HG03097 (cell line): ENCODE data around the gene PMP22.

ENCODE experiments used
- ATAC-seq: cut with Tn5 transposase; IDR thresholded peaks from one replicate; pipeline ENCODE4 v1.9.1; 2021; ENCODE audit not compliant: unreplicated experiment, low FRiP score

PMP22 gene

DNA sequence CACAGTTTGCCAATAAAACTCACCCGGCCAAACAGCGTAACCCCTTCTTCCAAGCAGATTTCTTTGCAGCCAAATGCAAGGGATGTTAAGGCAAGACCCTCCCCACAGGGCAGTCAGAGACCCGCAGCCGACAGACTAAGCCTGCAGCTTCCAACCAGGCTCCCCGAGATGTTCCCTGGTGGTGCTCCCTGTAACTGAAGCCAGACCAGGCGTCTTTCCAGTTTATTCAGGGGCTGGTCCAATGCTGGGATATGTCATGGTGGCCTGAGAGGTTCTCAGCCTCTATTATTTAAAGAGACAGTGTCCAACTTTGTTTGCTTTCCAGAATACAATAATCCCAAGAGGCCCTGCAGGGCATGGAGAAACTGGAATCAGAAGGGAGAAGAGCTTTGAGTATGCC is at the start of gene PMP22:
TSS of gene PMP22 (minus strand) at position 196 of the 400 bp plus-strand sequence. CDS start 4,599 bp downstream, outside the sequence.
- ATAC-seq = no peak

DNA sequence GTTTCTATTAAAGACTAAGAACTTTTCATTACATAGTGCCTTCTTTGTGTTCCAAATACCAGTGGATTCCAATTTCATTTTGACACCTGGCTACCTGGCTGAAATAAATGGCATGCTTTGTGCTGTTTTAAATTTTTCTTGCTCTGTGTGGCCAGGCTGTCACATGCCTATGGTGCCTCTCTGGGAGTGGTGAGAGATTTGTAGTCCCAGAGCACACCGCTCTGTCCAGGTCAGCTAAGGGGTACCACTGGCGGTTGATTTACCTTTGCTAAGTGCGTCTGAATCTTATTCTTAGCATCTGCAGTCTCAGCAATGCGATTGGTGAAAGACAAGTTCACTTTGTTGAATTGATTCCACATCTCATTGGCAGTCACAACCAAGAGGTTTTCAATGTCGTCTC is 46.9 kb upstream of the PMP22 start:
- ATAC-seq = no peak

- no peak for ATAC-seq
Measured at GRCh38 chr17:15309793-15310192, 44.7 kb upstream of the PMP22 start.

DNA sequence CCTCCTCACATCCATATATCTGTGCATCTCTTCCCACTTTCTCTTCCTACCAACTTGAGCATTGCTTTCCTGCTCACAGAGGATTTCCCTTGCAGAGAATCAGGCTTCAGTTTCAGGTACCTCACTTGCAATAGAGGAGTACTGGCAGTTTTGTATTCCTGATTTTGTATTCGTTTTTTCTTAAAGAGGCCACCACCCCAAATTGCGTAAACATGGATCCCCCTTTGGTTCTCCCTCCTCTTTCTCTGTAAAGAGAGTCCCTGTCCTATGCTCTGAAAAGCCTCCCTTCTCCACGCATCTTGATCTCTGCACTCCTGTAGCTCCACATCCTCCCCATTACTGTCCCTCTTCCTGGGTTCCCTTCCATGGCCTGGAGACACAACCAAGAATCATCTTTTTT is 44.1 kb upstream of the PMP22 start:
- no peak for ATAC-seq

DNA sequence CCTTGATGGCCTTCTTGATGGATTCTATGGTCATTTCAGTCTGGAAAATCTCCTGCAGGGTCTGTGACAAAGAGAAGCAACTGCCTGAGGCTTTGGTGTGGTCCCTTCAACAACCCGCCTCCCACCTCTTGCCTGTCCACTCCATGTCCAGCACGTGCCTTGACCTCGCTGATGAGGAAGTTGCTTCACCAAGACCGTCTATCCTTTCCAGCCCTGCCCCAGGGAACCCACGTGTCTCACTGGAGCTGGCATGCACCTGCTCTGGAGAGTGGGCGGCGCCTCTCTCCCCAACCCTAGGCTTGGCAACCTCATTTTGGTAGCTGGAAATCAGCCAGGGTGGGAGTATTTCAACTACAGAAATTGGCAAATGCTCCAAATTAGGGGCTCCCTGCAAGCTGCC is 43.6 kb upstream of the PMP22 start:
- no peak for ATAC-seq

DNA sequence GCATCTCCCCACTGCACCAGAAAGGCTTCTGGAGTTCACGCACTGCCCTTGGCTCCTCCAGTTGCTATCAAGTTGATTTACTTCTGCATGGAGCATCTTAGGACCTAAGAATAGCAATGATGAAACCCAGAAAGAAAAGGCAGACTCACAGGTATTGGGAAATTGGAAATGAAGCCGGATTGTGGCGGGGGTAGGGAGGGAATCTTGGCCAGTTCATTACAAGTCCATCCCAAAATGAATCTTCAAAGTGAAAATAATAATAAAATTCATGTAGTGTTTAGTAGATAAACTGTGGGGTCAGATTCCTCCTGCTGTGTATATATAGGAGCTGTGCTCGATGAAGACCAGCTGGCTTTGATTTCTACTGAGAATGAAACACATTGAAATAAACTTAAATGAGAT is 42.6 kb upstream of the PMP22 start:
- no peak for ATAC-seq

DNA sequence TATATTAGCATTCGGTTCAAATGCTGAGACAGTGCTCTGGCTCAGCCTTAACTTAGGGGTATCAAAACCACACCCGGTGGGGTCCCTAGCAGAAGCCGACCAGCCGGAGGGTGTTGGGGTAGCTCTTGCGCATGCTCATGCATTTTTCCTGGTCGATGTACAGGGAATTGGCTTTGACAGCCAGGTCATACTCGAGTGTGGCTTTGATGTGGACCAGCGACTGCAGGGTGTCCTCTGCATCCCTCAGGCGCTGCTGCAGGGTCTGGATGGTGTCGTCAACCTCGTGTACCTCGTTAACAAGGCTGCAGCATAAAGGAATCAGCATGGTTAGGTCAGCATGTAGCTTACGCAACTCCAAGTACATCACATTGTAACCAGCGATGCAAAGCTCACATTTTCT is 38.7 kb upstream of the PMP22 start:
- ATAC-seq = no peak

DNA sequence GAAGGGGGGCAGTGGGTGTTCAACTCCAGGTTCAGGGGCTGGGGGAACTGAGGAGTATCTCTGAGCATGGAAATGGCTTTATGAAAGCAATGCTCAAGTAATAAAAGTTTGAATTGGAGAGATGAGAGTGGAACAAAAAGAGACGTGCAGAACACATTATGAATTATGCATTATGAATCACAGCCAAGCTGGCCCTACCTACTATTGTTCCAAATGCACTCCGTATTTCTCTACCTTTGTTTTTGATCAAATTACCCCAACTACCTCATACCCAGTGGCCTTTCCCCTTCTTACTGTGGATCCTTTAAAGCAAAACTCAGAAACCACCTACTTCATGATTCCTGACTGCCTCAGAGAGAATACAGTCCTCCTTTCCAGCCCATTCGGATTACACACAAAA is 38.1 kb upstream of the PMP22 start:
- ATAC-seq = no peak

DNA sequence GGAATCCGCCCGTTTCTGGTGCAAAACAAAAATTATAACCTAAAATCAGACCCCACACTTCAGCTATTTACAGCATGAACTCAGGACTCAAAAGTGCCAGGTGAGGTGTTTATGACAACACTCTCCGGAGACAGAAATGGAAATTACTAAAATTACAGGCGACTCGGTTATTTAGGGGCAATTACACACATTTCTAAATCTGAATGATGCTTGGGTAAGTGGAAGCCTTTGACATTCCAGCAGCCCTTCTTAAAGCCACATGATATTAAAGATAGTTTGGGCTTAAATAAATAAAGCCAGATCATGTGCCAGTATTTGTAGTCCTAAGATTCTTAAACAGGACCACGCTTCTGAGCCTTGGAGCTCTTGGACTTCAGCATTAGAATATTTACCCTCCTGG is 36.7 kb upstream of the PMP22 start:
- ATAC-seq = no peak

GRCh38 chr17:15298176-15298575 is 33.0 kb upstream of the PMP22 start:
- ATAC-seq = no peak

DNA sequence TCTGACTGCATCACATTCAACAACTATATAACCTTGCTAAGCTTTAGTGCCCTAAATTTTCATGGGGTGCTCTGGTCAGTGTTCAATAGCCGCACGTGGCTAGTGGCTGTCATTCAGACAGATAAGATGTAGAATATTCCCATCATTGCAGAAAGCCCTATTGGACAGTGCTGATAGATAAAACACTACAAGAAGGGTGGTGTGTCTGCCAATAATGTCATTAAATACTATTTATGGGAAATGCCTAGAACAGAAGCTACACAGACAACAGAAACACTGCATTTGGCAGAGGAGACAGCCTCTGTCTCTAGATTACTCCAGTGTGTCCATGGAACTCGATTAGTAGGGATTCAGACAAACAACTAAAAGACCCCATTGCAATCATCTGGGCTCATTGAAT is 28.4 kb upstream of the PMP22 start:
- ATAC-seq = no peak

- no peak for ATAC-seq
Measured at GRCh38 chr17:15291674-15292361, 26.7 kb upstream of the PMP22 start.

DNA sequence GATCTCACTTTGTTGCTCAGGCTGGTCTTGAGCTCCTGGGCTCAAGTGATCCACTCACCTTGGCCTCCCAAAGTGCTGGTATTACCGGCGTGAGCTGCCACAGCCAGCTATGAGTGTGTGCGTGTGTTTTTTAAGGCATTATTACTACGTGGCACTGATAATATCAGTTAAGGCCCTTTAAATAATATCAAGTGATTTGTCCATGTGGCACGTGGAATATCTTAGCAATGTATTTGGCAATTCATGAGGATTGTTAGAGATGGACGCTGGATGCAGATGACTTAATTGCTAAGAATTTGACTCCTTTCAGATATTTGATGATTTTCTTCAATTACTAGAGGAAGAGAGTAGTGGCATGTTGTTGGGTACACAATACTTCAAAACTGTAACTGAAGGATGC is 25.5 kb upstream of the PMP22 start:
- no peak for ATAC-seq

DNA sequence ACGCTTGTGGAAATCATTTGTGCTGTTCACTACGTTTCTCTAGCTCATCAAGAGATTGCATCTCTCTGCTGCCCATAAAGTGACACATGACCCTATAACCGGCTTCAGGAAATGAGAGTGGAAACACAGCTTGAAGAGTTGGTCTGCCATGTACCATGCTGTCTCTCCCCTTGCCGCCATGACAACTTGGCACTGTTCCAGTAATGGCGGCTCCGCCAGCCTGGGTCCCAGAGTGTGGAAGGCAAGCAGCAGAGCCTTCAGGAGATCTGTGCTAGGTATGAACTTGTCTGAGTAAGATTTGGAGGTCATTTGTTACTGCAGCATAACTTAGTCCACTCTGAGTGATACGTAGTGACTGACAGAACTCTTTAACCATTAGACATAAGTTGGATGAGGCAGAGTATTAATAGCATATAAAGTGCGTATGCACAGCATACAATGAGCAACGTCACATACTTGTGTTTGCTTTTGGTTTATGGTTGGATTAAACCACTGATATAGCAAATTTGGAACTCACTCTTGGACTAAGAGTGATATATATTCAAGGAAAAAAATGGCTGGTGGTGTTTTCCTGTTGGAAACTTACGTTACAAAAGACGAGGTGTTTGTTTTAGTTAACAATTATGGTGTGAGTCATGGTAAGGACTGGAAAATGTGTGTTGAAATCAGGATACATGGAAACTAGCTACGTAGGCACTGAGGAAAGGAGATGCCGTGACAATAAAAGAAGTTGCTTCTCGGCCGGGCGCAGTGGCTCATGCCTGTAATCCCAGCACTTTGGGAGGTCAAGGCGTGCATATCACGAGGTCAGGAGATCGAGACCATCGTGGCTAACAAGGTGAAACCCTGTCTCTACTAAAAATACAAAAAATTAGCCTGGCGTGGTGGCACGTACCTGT is 24.4 kb upstream of the PMP22 start:
- no peak for ATAC-seq

- ATAC-seq = no peak
Measured at GRCh38 chr17:15288859-15289258, 23.7 kb upstream of the PMP22 start.

- no peak for ATAC-seq
Measured at GRCh38 chr17:15287538-15288267, 22.6 kb upstream of the PMP22 start.

- ATAC-seq = no peak
Measured at GRCh38 chr17:15285466-15285865, 20.3 kb upstream of the PMP22 start.

GRCh38 chr17:15284537-15284936 is 19.4 kb upstream of the PMP22 start:
- ATAC-seq = no peak

DNA sequence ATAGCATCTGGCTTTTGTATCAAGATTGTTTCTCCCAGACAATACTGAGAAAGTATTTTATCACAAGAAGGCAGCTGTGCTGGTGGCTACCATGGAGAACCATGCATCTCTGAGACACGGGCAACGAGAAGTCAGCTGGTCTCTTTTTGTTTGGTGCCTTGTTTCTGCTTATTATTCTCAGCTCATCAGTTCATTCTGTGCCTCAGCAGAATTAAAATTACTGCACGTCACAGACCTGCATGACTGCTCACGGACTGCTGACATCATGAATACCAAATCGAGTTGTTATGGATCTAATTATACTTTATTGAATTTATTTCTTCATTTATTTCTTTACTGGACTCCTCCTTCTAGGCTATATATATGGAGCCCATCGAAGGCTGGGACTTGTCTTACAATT is 19.0 kb upstream of the PMP22 start:
- ATAC-seq = no peak

DNA sequence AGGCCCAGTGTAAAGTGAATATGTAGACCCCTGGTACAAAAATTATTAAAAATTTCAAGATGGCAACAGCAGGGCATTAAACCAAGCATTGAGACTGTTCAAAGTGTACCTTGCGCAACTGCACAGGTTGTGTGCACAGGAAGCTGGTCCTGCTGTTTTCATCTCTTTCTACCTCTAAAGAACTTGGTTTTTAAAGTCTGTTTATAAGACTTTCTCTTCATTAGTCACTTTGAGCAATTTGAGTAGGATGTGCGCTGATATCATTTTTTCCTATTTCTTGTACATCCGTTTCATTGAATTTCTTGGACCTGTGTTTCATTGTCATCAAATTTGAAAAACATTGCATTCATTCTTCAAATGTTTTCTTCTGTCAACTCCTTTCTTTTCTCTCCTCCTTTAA is 16.8 kb upstream of the PMP22 start:
- no peak for ATAC-seq

DNA sequence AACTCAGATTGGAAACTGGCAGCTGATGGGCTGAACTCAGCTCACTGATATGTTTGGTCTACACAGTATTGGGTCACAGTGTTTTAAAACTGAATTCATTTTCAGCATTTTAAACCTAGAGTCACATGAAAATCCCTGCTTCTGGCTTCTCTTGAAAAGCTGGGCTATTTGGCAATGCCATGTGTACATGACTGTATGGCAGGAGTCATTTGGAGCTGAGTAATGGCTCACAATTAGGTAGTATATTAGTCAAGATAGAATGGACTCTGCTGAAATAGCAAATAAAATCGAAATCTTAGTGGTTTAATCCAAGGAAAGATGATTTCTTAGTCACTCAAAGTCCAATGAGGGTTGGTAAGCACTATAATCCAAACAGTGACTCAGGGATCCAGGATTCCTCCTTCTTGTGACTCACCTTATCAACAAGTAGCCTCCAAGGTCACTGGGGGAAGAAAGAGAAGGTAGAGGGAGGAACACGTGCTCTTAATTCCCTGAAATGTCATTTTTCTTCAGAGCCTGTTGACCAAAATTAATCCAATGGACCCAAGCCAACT is 13.9 kb upstream of the PMP22 start:
- ATAC-seq = no peak
